Fibroblast of mammary gland (primary cell): ENCODE results near the gene KCNK15.

Source experiments
- DNase-seq: peaks from one replicate; pipeline ENCODE4 v3.0.0-alpha.2; 2010; ENCODE audit warnings: low read depth
- H3K4me3 ChIP-seq: 2 replicates; pipeline ENCODE4 v1.5.1; 2011; ENCODE audit warnings: low read depth, mild to moderate bottlenecking, low read length, moderate library complexity; ENCODE audit not compliant: control insufficient read depth
- TF ChIP-seq, protein P1 (sequence below): conservative IDR thresholded peaks from 2 replicates; pipeline ENCODE4 v1.5.1; 2011; ENCODE audit warnings: low read depth, low read length, inconsistent platforms; ENCODE audit not compliant: control insufficient read depth, insufficient read depth

The KCNK15 gene

DNA sequence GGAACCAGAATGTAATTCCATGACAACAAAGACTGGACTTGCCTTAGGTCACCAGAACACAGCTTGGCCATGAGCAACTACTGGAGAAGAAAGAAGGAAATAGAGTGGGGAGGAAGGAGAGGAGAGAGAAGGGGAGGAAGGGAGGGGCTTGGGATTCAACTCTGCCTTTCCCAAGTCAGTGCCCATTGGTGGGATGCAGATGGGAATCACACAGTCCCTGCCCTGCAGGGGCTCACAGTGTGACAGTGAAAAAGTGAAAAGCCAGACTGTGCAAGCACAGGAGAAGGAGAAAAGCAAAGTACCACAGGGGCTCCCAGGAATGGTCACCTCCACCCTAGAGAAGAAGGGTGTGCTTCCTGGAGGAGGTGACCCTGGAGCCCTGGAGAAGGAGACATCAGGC lies 50.6 kb downstream of the KCNK15 start:
- no peak for DNase-seq
- H3K4me3 ChIP-seq = no peak overlapping the region
- TF ChIP-seq, protein P1, sequence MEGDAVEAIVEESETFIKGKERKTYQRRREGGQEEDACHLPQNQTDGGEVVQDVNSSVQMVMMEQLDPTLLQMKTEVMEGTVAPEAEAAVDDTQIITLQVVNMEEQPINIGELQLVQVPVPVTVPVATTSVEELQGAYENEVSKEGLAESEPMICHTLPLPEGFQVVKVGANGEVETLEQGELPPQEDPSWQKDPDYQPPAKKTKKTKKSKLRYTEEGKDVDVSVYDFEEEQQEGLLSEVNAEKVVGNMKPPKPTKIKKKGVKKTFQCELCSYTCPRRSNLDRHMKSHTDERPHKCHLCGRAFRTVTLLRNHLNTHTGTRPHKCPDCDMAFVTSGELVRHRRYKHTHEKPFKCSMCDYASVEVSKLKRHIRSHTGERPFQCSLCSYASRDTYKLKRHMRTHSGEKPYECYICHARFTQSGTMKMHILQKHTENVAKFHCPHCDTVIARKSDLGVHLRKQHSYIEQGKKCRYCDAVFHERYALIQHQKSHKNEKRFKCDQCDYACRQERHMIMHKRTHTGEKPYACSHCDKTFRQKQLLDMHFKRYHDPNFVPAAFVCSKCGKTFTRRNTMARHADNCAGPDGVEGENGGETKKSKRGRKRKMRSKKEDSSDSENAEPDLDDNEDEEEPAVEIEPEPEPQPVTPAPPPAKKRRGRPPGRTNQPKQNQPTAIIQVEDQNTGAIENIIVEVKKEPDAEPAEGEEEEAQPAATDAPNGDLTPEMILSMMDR = no peak

DNA sequence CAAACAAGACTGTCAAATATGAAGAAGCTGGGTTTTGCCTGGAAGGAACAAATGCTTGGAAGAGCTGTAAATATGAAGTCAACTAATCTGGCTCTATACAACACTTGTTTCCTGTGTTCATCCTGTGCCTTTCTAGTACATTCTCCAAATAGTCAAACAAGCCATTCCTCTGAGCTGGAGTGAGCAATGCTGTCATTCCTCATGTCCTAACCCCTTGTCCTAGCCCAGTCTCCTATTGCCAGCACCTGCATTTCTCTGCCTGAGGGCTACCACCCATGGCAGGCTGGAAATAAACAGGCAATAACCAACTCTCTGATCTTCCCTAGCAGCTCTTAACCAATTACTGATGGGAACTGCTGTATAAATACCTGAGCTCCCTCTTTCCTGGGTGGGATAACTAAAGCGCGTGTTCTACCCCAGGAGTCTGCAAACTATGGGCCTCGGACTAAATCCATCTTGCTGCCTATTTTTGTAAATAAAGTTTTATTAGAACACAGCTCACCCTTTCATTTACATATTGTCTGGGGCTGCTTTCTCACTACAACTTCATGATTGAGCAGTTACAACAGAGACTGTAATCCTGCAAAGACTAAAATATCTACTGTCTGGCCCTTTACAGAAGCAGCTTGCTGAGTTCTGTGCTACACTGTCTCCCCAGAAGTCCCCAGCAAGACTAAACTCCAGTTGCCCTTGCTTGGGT lies 51.2 kb downstream of the KCNK15 start:
- TF ChIP-seq, protein P1 = no peak
- H3K4me3 ChIP-seq = no peak overlapping the region
- no peak for DNase-seq

DNA sequence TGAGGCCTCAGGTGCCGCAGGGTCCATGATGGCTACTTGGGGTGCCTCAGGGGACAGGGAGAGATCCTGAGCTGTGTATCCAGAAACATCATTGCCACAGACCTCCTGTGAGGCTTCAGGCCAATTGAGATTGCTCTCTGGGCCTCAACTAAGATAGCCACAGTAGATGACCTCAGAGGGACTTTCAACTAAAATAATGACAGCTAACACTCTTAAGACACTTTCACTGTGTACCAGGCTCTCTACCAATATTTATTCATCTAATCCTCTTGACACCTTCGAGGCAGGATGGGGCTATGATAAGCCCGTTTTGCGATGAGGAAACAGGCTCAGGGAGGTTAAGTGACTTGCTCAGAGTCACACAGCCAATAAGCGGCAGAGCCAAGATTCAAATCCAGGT lies 54.0 kb downstream of the KCNK15 start:
- no peak for DNase-seq
- TF ChIP-seq, protein P1 = no peak
- H3K4me3 ChIP-seq = no peak overlapping the region

DNA sequence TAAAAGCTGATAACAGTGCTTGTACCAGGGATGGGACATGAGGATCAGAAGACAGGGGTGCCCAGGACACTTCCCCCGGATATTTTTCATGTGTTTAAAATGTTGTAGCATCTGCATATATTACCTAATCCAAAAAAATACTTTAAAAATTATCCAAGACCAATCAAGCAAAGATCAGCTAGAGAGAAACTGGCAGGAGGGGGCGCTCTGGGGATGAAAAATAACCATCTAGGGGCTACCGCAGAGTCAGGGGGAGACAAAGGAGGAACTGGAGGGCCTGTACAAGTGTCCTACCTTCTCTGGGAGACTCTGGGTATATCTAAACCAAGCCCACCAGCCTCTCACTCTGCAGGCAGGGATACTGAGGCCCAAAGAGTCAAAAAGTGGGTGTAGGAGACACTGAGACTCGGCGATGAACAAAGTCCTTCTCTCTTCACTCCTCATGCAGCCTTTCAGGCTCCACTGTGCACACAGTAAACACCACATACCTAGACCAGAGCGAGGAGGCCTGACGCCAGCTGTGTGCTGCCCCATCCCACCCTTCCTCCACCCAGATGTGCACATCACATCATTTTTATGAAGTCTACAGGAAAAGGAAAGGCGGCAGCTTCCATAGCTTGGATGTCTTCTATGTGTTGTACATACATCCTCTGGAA lies 54.9 kb downstream of the KCNK15 start:
- TF ChIP-seq, protein P1 = peak; percentile 20
- H3K4me3 ChIP-seq = no peak overlapping the region
- no peak for DNase-seq
